ENCODE measurements around the gene NEURL1.

Gene NEURL1

GRCh38 chr10:103545366-103545765, 51.9 kb downstream of the NEURL1 start:
- H3K4me3 ChIP-seq (ENCODE audit: low read depth, low read length): no peak overlapping the region
- no peak for DNase-seq (ENCODE audit: low read depth)
- TF ChIP-seq POLR2A (IDR thresholded peaks at IDR 0.05; ENCODE audit: extremely low read depth, insufficient read length) (no peak), MYC (IDR thresholded peaks at IDR 0.05; ENCODE audit: low read depth, low read length) (no peak), CTCF (IDR thresholded peaks at IDR 0.05; ENCODE audit: low read depth, low read length) (no peak), MAX (IDR thresholded peaks at IDR 0.05; ENCODE audit: low read depth, low read length) (no peak)

DNA sequence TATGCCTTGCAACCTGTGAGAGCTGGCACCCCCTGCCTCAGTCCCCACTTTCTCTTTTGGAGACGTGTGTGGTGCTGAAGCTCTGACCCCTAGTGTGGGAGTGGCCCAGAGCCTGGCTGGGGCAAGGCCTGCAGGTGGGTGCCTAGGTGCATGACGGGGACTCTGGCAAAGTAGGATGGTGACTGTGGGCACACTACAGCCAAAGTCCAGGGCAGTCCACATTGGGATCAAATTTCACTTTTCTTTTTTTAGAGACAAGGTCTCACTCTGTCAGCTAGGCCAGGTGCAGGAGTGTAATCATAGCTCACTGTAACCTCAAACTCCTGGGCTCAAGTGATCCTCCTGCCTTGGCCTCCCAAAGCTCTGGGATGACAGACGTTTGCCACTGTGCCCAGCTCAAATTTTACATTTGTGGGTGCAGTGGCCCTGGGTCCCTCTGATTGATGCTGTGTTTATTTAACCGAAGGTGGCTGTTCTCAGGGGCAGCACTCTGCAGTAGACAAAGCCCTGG, 52.3 kb downstream of the NEURL1 start:
- TF ChIP-seq POLR2A (IDR thresholded peaks at IDR 0.05; ENCODE audit: extremely low read depth, insufficient read length): no peak
- TF ChIP-seq MAX (IDR thresholded peaks at IDR 0.05; ENCODE audit: low read depth, low read length): no peak
- TF ChIP-seq CTCF (IDR thresholded peaks at IDR 0.05; ENCODE audit: low read depth, low read length): no peak
- no peak for TF ChIP-seq MYC (IDR thresholded peaks at IDR 0.05; ENCODE audit: low read depth, low read length)
- no peak overlapping the region for H3K4me3 ChIP-seq (ENCODE audit: low read depth, low read length)
- no peak for DNase-seq (ENCODE audit: low read depth)

GRCh38 chr10:103546401-103546800, 52.9 kb downstream of the NEURL1 start:
- H3K4me3 ChIP-seq (ENCODE audit: low read depth, low read length): no peak overlapping the region
- DNase-seq (ENCODE audit: low read depth): no peak
- TF ChIP-seq POLR2A (IDR thresholded peaks at IDR 0.05; ENCODE audit: extremely low read depth, insufficient read length) (no peak), CTCF (IDR thresholded peaks at IDR 0.05; ENCODE audit: low read depth, low read length) (no peak)

DNA sequence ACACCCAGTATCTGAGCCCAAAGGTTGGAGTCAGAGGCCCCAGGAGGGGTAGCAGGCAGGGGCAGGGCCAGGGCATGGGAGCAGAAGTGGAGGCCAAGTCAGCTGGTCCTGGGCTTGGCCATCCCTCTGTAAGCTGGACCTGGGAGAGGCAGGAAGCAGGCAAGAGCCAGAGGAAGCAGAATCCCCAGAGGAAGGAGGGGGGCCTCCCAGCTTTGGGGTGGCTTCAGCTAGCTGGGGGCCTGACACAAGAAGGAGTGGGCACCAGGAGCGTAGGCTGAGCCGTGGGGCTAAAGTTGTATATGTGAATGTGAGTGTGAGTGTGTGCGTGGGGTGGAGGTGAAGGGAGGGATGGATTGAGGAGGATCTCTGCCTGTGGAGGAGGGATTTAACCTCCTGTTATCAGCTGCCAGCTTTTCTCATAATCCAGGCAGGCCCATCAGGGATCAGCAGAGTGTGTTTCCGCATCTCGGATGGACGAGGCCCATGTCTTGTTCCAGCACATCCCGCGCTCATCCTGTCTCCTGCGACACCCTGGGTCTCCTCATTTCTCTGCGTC, 54.0 kb downstream of the NEURL1 start:
- no peak for DNase-seq (ENCODE audit: low read depth)
- H3K4me3 ChIP-seq (ENCODE audit: low read depth, low read length): no peak overlapping the region
- no peak for TF ChIP-seq MYC (IDR thresholded peaks at IDR 0.05; ENCODE audit: low read depth, low read length)
- no peak for TF ChIP-seq POLR2A (IDR thresholded peaks at IDR 0.05; ENCODE audit: extremely low read depth, insufficient read length)
- TF ChIP-seq CTCF (IDR thresholded peaks at IDR 0.05; ENCODE audit: low read depth, low read length): no peak
- no peak for TF ChIP-seq MAX (IDR thresholded peaks at IDR 0.05; ENCODE audit: low read depth, low read length)

GRCh38 chr10:103548006-103548405, 54.5 kb downstream of the NEURL1 start:
- H3K4me3 ChIP-seq (ENCODE audit: low read depth, low read length): no peak overlapping the region
- no peak for DNase-seq (ENCODE audit: low read depth)
- TF ChIP-seq CTCF (IDR thresholded peaks at IDR 0.05; ENCODE audit: low read depth, low read length): no peak
- no peak for TF ChIP-seq POLR2A (IDR thresholded peaks at IDR 0.05; ENCODE audit: extremely low read depth, insufficient read length)
- TF ChIP-seq MYC (IDR thresholded peaks at IDR 0.05; ENCODE audit: low read depth, low read length): no peak
- no peak for TF ChIP-seq MAX (IDR thresholded peaks at IDR 0.05; ENCODE audit: low read depth, low read length)

All from NB4 (cell line).